ENCODE data around the gene PEAK3.
A peak's percentile ranks its signal among the peaks of the same experiment; 100 is the strongest.

PEAK3 gene

DNA sequence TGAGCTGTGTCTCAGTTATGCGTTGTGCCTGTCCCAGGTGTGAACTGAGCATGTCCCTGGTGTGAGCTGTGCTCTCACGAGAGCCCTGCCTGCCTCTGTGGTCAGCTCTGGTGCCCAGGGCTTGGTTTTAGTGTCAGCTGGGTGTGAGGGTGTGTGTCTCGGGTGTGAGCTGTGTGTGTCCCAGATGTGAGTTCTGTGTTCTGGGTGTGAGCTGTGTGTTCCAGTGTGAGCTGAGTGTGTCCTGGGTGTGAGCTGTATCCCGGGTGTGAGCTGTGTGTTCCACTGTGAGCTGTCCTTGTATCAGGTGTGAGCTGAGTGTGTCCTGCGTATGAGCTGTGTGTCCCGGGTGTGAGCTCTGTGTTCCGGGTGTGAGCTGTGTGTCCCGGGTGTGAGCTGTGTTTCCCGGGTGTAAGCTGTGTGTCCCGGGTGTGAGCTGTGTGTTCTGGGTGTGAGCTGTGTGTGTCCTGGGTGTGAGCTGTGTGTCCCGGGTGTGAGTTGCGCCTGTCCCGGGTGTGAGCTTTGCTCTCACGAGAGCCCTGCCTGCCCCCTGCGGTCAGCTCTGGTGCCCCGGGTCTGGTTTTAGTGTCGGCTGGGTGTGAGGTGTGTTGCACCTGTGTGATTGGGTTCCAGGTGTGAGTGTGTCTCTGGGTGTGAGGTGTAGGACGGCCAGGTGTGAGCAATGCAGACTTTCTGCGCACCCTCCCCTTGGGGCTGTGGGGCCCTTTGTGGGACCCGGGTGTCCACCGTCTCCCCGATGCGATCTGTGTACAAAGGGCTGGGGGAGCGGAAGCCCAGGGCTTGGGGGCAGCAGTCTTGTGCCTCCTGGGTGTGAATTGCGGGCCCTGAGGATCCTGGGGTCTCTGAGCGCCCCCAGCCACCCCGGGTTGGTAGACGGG, 7.1 kb upstream of the PEAK3 start:
- no peaks in the 10 kb centered on the region for H3K27me3 ChIP-seq (replicated peaks; ENCODE audit: control insufficient read depth, insufficient read depth, low read length)
- peak; percentile 2 for TF ChIP-seq CTCF (IDR thresholded peaks at IDR 0.05; ENCODE audit: insufficient read depth, low read length, poor library complexity, severe bottlenecking)
- H3K4me3 ChIP-seq (replicated peaks; ENCODE audit: low read depth, low read length): peak overlapping the region; percentile 35
- no peaks in the 10 kb centered on the region; the same call in 1 of the 2 replicates for H3K36me3 ChIP-seq (ENCODE audit: control insufficient read depth, insufficient read depth, low read length)
- DNase-seq (ENCODE audit: extremely low read depth, insufficient read length): peak; percentile 61

GRCh38 chr19:2288338-2288817, 6.4 kb upstream of the PEAK3 start:
- Histone ChIP-seq H3K4me3 (replicated peaks; ENCODE audit: low read depth, low read length) (no peak overlapping the region), H3K27me3 (replicated peaks; ENCODE audit: control insufficient read depth, insufficient read depth, low read length) (no peaks in the 10 kb centered on the region), H3K36me3 (ENCODE audit: control insufficient read depth, insufficient read depth, low read length) (no peaks in the 10 kb centered on the region; the same call in 1 of the 2 replicates)
- DNase-seq (ENCODE audit: extremely low read depth, insufficient read length): no peak
- no peak for TF ChIP-seq CTCF (IDR thresholded peaks at IDR 0.05; ENCODE audit: insufficient read depth, low read length, poor library complexity, severe bottlenecking)

DNA sequence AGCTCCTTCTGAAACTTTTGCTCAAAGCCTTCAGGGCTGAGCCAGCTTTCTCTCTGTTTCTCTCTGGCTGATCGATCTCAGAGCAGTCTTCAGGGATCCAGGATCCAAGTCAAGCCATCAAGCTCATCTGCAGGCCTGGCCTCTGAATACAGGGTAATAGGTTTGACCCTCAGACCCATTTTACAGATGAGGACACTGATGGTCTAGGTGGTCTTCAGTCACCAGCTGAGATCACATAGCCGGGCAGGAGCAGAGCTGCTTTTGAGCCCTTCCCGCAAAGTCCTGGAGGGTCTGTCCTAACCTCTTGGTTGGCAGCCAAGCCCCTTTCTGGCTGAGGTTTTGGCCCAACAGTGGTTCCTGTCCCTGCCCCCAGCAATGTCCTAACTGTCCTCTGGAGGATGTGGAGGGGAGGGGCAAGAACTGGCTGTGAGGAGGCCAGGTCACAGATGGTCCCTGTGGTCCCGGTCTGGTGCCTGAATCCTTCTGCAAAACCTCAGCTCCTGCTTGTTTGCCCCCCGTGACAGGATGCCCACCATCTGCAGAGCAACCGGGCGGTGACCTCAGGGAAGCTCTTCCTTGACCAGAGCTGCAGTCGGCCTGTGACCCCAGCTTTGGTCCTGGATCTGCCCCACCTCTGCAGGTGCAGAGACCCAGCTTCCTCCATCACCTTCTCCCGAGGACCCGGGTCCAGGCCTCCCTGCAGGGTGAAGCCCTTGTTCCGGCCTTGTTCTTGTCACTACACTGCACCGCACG, 5.8 kb upstream of the PEAK3 start:
- TF ChIP-seq CTCF (IDR thresholded peaks at IDR 0.05; ENCODE audit: insufficient read depth, low read length, poor library complexity, severe bottlenecking): no peak
- Histone ChIP-seq H3K27me3 (replicated peaks; ENCODE audit: control insufficient read depth, insufficient read depth, low read length) (no peaks in the 10 kb centered on the region), H3K4me3 (replicated peaks; ENCODE audit: low read depth, low read length) (no peak overlapping the region), H3K36me3 (ENCODE audit: control insufficient read depth, insufficient read depth, low read length) (no peaks in the 10 kb centered on the region; the same call in 1 of the 2 replicates)
- no peak for DNase-seq (ENCODE audit: extremely low read depth, insufficient read length)

GRCh38 chr19:2286402-2287140, 4.6 kb upstream of the PEAK3 start:
- no peak for TF ChIP-seq CTCF (IDR thresholded peaks at IDR 0.05; ENCODE audit: insufficient read depth, low read length, poor library complexity, severe bottlenecking)
- Histone ChIP-seq H3K36me3 (ENCODE audit: control insufficient read depth, insufficient read depth, low read length) (no peaks in the 10 kb centered on the region), H3K4me3 (replicated peaks; ENCODE audit: low read depth, low read length) (no peak overlapping the region), H3K27me3 (replicated peaks; ENCODE audit: control insufficient read depth, insufficient read depth, low read length) (no peaks in the 10 kb centered on the region)
- no peak for DNase-seq (ENCODE audit: extremely low read depth, insufficient read length)

GRCh38 chr19:2283835-2284507, 2.0 kb upstream of the PEAK3 start:
- DNase-seq (ENCODE audit: extremely low read depth, insufficient read length): no peak
- no peak for TF ChIP-seq CTCF (IDR thresholded peaks at IDR 0.05; ENCODE audit: insufficient read depth, low read length, poor library complexity, severe bottlenecking)
- no peak overlapping the region for H3K4me3 ChIP-seq (replicated peaks; ENCODE audit: low read depth, low read length)
- no peaks in the 10 kb centered on the region for H3K36me3 ChIP-seq (ENCODE audit: control insufficient read depth, insufficient read depth, low read length)
- no peaks in the 10 kb centered on the region for H3K27me3 ChIP-seq (replicated peaks; ENCODE audit: control insufficient read depth, insufficient read depth, low read length)

All from GM06990 (cell line).